Osteoblast (primary cell): ENCODE results near the gene TNFAIP2. TPM values are rescaled to one million over a fixed set of nuclear protein-coding genes. Genes with fewer than 3 reads are reported as not detected.

Experiments used
- DNase-seq: peaks from one replicate; pipeline ENCODE4 v3.0.0; 2011; ENCODE audit warnings: low spot score, mixed read lengths; ENCODE audit not compliant: insufficient read length; ENCODE audit errors: missing footprints
- H2AFZ ChIP-seq: 2 replicates; pipeline ENCODE4 v1.6.0; 2011; ENCODE audit warnings: mild to moderate bottlenecking, low read length
- H3K27ac ChIP-seq: 2 replicates; pipeline ENCODE4 v1.5.1; 2011; ENCODE audit warnings: mild to moderate bottlenecking, low read depth, low read length, moderate library complexity
- H3K27me3 ChIP-seq: 2 replicates; pipeline ENCODE4 v1.6.0; 2012; ENCODE audit warnings: mild to moderate bottlenecking, control low read depth, inconsistent platforms, low read length, moderate library complexity; ENCODE audit not compliant: insufficient read depth
- H3K36me3 ChIP-seq: 2 replicates; pipeline ENCODE4 v1.5.1; 2011; ENCODE audit warnings: mild to moderate bottlenecking, low read length, control low read depth, moderate library complexity; ENCODE audit not compliant: insufficient read depth
- H3K4me1 ChIP-seq: 2 replicates; pipeline ENCODE4 v1.5.1; 2011; ENCODE audit warnings: mild to moderate bottlenecking, low read length, control low read depth, moderate library complexity; ENCODE audit not compliant: insufficient read depth
- H3K4me2 ChIP-seq: 2 replicates; pipeline ENCODE4 v1.6.0; 2011; ENCODE audit warnings: mild to moderate bottlenecking, low read length; ENCODE audit not compliant: insufficient read depth
- H3K4me3 ChIP-seq: fragments of 200-600 bp; sonication (generic); 3 replicates; pipeline ENCODE4 v1.5.1; 2012; ENCODE audit warnings: mild to moderate bottlenecking, low read length, inconsistent platforms; ENCODE audit not compliant: insufficient read depth
- H3K79me2 ChIP-seq: 2 replicates; pipeline ENCODE4 v1.6.0; 2012; ENCODE audit warnings: mild to moderate bottlenecking, low read length, control low read depth, inconsistent platforms; ENCODE audit not compliant: insufficient read depth
- H3K9me3 ChIP-seq: 2 replicates; pipeline ENCODE4 v1.5.1; 2011; ENCODE audit warnings: low read depth, low read length, control low read depth
- H4K20me1 ChIP-seq: 2 replicates; pipeline ENCODE4 v1.6.0; 2012; ENCODE audit warnings: mild to moderate bottlenecking, low read length, control low read depth; ENCODE audit not compliant: insufficient read depth
- total RNA-seq: library from RNA; depleted of rRNA; stranded (reverse); fragments of >200 nt; gene quantifications from 2 replicates; pipeline ENCODE4 v1.2.3, GENCODE V29; 2012
- TF ChIP-seq, protein P1 (sequence below): IDR thresholded peaks from 2 replicates; pipeline ENCODE4 v1.5.1; 2011; ENCODE audit warnings: mild to moderate bottlenecking, low read depth, low read length, moderate library complexity; ENCODE audit errors: extremely low read depth

TNFAIP2 gene
- total RNA-seq, 1 donor = 60.1 TPM

DNA sequence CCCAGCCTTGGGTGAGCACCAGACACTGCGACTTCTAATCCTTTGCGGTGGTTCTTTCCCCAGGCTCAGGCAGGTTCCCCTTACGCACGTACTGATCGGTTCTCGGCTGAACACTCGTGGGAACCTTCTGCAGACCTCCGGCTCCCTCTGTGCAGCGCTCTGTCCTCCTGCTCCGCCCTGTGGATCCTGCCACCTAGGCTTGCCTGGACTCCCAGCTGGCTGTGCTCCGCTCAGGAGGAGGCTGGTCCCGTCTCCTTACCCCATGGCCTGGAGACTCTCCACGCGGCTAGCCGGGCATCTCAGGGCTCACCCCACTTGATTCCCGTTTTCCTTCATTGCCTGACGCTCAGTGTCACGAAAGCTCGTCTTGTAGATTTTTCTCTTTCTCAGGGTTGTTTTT lies 34.7 kb downstream of the TNFAIP2 start:
- TF ChIP-seq, protein P1, sequence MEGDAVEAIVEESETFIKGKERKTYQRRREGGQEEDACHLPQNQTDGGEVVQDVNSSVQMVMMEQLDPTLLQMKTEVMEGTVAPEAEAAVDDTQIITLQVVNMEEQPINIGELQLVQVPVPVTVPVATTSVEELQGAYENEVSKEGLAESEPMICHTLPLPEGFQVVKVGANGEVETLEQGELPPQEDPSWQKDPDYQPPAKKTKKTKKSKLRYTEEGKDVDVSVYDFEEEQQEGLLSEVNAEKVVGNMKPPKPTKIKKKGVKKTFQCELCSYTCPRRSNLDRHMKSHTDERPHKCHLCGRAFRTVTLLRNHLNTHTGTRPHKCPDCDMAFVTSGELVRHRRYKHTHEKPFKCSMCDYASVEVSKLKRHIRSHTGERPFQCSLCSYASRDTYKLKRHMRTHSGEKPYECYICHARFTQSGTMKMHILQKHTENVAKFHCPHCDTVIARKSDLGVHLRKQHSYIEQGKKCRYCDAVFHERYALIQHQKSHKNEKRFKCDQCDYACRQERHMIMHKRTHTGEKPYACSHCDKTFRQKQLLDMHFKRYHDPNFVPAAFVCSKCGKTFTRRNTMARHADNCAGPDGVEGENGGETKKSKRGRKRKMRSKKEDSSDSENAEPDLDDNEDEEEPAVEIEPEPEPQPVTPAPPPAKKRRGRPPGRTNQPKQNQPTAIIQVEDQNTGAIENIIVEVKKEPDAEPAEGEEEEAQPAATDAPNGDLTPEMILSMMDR = no peak
- H3K4me2 ChIP-seq = no peak overlapping the region
- no peaks in the 10 kb centered on the region for H3K36me3 ChIP-seq
- DNase-seq = no peak
- no peaks in the 10 kb centered on the region for H3K79me2 ChIP-seq
- H3K27me3 ChIP-seq = peaks cover 17% of the 10 kb centered on the region
- no peak overlapping the region for H3K27ac ChIP-seq
- no peak overlapping the region for H2AFZ ChIP-seq
- no peaks in the 10 kb centered on the region for H3K9me3 ChIP-seq
- H3K4me1 ChIP-seq = peaks cover 4% of the 10 kb centered on the region
- H3K4me3 ChIP-seq = no peak overlapping the region
- H4K20me1 ChIP-seq = no peaks in the 10 kb centered on the region

DNA sequence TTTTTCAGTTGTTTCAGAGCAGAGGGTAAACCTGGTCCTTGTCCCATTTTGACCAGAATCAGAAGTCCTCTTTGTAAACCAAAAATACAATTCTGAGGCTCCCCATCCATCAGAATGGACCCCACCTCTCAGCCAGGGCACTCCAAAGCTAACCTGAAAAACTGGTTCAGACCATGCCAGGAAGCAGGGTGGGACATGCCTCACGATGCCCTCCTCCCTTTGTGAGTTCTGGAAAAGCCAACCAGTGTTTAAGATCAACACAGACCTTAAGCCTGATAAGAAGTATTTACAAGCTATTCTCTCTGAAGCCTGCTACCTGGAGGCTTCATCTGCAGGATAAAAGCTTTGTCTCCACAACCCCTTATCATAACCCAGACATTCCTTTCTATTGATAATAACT lies 35.4 kb downstream of the TNFAIP2 start:
- Histone ChIP-seq H3K4me2 (no peak overlapping the region), H4K20me1 (no peaks in the 10 kb centered on the region), H3K4me3 (no peak overlapping the region), H3K4me1 (peaks cover 4% of the 10 kb centered on the region), H3K27ac (no peak overlapping the region), H3K79me2 (no peaks in the 10 kb centered on the region), H3K9me3 (no peaks in the 10 kb centered on the region), H3K36me3 (no peaks in the 10 kb centered on the region), H2AFZ (no peak overlapping the region), H3K27me3 (peaks cover 20% of the 10 kb centered on the region)
- DNase-seq = no peak
- TF ChIP-seq, protein P1 = no peak

DNA sequence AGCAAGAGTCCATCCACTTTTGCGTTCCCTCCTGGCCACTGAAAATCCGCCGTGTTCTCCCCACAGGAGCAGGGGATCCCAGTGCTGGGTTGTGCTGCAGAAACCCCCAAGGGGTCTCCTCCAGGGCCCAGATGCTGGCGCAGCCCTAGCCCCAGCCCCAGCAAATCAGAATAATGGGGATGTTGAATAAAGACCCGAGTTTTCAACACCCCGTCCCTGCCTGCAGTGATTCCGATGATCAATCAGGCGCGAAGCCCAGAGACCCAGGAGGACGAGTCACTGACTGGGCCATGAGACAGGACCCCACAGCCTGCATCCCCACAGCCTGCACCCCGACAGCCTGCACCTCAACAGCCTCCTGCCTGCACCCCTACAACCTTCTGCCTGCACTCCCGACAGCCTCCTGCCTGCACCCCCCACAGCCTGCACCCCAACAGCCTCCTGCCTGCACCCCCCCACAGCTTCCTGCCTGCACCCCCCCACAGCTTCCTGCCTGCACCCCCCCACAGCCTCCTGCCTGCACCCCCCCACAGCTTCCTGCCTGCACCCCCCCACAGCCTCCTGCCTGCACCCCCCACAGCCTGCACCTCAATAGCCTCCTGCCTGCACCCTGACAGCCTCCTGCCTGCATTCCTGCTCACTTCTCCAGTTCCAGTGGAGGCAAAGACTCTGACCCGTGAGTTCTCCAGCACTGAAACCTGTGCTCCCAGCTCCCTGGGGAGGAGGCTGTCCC lies 37.2 kb downstream of the TNFAIP2 start:
- Histone ChIP-seq H3K4me3 (no peak overlapping the region), H3K79me2 (no peaks in the 10 kb centered on the region), H3K4me2 (no peak overlapping the region), H3K36me3 (no peaks in the 10 kb centered on the region), H3K27ac (no peak overlapping the region), H2AFZ (no peak overlapping the region), H4K20me1 (no peaks in the 10 kb centered on the region), H3K27me3 (peaks cover 25% of the 10 kb centered on the region), H3K4me1 (no peaks in the 10 kb centered on the region), H3K9me3 (no peaks in the 10 kb centered on the region)
- TF ChIP-seq, protein P1 = no peak
- no peak for DNase-seq

DNA sequence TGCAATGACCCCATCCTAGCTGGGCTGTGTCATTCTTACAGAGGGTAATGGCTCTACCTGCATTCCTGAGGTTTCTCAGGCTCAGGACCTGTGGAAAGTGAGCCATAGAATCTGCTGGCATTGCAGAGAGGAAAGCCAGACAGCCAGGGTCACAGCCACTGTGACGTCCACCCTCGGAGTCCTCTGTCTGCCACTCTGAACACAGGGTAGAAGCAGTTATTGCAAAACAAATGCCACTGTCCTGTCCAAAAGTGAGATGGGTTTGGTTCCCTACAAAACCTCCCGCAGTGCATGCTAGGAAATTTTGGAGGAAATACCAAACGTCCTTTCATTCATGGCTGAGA lies 37.8 kb downstream of the TNFAIP2 start:
- H3K4me3 ChIP-seq = no peak overlapping the region
- no peaks in the 10 kb centered on the region for H3K9me3 ChIP-seq
- TF ChIP-seq, protein P1 = no peak
- DNase-seq = no peak
- H2AFZ ChIP-seq = no peak overlapping the region
- H3K36me3 ChIP-seq = no peaks in the 10 kb centered on the region
- no peaks in the 10 kb centered on the region for H3K4me1 ChIP-seq
- no peaks in the 10 kb centered on the region for H3K79me2 ChIP-seq
- no peaks in the 10 kb centered on the region for H4K20me1 ChIP-seq
- no peak overlapping the region for H3K27ac ChIP-seq
- no peak overlapping the region for H3K4me2 ChIP-seq
- H3K27me3 ChIP-seq = peaks cover 25% of the 10 kb centered on the region
